Measurements from ENCODE around the gene CACNA2D3.

GRCh38 chr3:54970895-54971294 is 848.5 kb downstream of the CACNA2D3 start:
- TF ChIP-seq, protein P1, sequence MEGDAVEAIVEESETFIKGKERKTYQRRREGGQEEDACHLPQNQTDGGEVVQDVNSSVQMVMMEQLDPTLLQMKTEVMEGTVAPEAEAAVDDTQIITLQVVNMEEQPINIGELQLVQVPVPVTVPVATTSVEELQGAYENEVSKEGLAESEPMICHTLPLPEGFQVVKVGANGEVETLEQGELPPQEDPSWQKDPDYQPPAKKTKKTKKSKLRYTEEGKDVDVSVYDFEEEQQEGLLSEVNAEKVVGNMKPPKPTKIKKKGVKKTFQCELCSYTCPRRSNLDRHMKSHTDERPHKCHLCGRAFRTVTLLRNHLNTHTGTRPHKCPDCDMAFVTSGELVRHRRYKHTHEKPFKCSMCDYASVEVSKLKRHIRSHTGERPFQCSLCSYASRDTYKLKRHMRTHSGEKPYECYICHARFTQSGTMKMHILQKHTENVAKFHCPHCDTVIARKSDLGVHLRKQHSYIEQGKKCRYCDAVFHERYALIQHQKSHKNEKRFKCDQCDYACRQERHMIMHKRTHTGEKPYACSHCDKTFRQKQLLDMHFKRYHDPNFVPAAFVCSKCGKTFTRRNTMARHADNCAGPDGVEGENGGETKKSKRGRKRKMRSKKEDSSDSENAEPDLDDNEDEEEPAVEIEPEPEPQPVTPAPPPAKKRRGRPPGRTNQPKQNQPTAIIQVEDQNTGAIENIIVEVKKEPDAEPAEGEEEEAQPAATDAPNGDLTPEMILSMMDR (IDR thresholded peaks at IDR 0.05; ENCODE audit: insufficient read depth, low read length, poor library complexity, severe bottlenecking): no peak
- no peak for TF ChIP-seq EZH2phosphoT487 (conservative IDR thresholded peaks at IDR 0.05; ENCODE audit: low read length)

Data from SU-DHL-6 (cell line).